ENCODE data around the gene ZBTB7C. TPM values are rescaled to one million over a fixed set of nuclear protein-coding genes. Genes with fewer than 3 reads are reported as not detected.

ZBTB7C gene
- total RNA-seq, 1 donor = not detected

DNA sequence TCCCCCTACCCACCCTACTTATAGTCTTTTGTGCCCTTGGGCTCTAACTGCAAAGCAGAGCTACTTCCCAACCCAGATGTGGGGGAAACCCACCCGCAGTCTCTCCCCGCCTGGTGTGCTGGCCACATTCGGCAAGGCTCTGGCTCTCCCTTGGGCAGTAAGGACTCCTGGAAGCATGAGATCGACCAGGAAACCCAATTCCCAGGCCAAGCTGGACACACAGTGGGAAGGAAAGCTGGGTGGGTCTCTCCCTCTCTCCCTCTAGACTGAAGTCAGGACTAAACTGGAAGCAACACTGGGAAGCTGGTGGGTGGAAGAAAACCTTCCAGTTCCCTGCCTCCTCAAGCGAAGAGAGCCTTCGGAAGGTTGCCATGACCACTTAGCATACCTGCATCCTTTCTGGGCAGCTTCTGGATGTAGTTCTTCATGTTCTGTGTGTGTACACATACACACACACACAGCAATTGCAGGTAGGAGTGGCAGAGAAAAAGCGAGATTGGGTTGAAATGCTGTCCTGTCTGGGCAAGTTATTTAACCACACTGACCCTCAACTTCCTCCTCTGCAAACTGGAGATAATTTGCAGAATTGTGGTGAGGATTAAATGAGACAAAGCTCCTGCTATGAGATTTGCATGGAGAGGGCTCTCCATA is 33.9 kb downstream of the ZBTB7C start:
- DNase-seq (ENCODE audit: low read depth) = no peak
- H3K4me3 ChIP-seq (ENCODE audit: low read depth, low read length) = no peak overlapping the region
- TF ChIP-seq, protein P1, sequence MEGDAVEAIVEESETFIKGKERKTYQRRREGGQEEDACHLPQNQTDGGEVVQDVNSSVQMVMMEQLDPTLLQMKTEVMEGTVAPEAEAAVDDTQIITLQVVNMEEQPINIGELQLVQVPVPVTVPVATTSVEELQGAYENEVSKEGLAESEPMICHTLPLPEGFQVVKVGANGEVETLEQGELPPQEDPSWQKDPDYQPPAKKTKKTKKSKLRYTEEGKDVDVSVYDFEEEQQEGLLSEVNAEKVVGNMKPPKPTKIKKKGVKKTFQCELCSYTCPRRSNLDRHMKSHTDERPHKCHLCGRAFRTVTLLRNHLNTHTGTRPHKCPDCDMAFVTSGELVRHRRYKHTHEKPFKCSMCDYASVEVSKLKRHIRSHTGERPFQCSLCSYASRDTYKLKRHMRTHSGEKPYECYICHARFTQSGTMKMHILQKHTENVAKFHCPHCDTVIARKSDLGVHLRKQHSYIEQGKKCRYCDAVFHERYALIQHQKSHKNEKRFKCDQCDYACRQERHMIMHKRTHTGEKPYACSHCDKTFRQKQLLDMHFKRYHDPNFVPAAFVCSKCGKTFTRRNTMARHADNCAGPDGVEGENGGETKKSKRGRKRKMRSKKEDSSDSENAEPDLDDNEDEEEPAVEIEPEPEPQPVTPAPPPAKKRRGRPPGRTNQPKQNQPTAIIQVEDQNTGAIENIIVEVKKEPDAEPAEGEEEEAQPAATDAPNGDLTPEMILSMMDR (IDR thresholded peaks at IDR 0.05; ENCODE audit: insufficient read depth, low read depth, low read length) = no peak

DNA sequence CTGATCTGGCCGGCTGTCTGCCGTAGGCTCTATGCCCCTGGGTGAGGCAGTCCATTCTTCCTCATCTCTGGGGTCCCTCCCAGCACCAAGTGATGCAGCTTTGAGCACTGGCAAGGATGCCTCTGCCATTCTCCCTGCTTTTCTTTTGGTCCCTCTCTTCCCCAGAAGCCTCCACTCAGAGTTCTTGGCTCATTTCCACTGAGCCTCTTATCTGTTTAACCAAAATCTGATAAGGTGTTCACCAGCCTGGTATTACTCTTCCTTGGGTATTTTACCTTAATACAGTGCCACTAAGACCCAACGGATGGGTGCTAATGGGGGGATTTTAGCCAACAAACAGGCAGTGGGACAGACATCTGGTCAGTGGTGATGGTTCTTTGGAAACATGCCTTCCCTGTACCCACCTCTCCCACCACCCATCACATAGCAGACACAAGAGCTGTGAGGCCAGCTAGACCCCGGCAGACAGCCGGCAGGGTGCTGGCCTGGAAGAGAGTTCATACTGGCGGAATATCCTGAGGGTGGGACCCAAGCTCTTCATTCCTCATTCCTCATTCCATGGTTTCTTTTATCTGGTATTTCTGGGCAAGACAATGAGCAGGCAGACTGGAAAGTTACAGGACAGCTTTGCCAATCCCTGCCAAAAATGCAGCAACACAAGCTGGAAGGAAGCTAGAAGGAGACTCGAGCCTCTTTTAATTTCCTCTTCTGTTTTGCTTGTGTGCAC is 34.6 kb downstream of the ZBTB7C start:
- TF ChIP-seq, protein P1 (IDR thresholded peaks at IDR 0.05; ENCODE audit: insufficient read depth, low read depth, low read length) = no peak
- no peak for DNase-seq (ENCODE audit: low read depth)
- no peak overlapping the region for H3K4me3 ChIP-seq (ENCODE audit: low read depth, low read length)

DNA sequence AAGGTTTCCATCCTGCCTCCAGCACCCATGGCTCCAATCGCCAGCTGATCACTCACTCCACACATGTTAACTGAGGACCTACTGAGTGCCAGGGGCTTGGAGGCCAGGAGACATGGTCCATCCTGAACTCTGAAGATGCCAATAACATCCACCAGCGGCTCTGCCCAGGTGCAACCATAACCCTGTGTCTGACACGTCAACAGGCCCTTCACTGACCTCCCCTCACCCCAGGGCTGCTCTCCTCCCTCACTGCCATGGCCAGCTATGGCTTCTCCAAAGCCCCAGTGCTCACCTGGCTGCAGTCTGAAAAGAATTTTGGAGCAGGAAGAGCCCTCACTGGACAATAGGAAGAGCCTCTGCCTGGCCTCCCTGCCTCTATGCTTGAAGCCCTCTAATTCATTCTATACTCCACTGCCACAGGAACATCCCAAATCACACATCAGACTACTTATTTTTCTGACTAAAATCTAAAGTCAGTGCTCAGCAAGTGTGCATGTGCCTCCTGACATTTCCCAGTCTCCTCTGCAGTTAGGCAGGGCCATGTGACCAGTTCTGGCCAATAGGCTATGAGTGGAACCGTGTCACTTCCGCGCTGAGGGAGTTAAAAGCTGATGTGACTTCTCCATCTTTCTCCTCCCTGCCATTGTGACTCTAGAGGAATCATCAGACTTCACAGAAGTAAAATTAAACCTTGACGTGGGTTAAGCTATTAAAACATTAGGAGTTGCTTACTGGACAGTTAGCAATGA is 37.2 kb downstream of the ZBTB7C start:
- DNase-seq (ENCODE audit: low read depth) = no peak
- no peak overlapping the region for H3K4me3 ChIP-seq (ENCODE audit: low read depth, low read length)
- TF ChIP-seq, protein P1 (IDR thresholded peaks at IDR 0.05; ENCODE audit: insufficient read depth, low read depth, low read length) = no peak

DNA sequence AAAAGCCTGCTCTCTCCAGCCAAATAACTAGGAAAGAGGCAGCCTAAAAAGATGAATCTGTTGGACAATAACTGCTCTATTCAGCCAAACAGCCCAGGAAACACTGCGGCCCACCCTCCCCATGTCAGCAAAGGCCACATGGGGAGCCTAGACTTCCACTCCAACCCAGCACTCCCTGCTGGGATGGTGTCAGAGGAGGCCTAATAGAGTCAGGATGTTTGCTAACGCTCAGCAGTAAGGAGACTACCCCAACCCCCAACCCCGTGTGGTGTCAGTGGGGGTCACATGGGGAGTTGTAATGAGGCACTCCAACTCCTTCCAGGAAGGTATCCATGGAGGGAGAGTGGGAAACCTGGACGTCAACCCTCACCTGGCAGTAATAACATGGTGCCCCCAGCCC is 41.6 kb downstream of the ZBTB7C start:
- no peak overlapping the region for H3K4me3 ChIP-seq (ENCODE audit: low read depth, low read length)
- no peak for DNase-seq (ENCODE audit: low read depth)
- TF ChIP-seq, protein P1 (IDR thresholded peaks at IDR 0.05; ENCODE audit: insufficient read depth, low read depth, low read length) = no peak

DNA sequence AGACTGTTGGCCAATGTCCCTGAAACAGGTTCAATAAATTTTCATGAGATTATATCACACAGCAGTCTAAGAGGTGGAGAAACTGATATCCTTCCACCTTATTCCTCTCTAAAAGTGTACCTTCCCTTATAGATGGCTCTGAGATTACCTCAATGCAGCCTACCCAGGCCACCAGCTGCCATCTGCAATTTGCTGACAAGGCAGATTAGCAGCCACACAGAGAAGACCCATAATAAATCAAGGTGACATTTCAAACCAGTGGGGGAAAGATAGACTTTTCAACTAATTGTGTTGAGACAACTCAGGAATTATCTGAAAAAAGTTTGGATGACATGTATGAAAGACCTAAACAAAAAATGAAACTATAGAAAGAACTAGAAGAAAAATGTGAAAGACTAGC is 43.2 kb downstream of the ZBTB7C start:
- TF ChIP-seq, protein P1 (IDR thresholded peaks at IDR 0.05; ENCODE audit: insufficient read depth, low read depth, low read length) = no peak
- no peak for DNase-seq (ENCODE audit: low read depth)
- no peak overlapping the region for H3K4me3 ChIP-seq (ENCODE audit: low read depth, low read length)

DNA sequence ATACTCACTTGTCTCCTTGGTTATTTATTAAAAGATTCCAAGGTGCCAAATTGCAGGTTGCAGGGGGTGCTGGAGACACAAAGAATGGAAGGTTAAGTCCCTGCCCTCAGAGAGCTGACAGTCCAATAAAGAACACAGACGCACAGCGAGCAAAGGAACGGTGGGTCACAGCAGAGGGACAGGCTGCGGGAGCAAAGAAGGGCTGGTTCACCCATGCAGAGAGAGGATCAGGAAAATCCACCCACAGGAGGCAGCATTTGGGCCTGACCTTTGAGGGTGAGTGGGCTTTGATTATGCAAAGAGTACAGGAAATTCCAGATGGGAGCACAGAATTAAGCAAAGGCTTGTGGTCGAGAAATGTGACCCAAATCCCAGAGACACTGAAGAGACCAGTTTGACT is 45.0 kb downstream of the ZBTB7C start:
- TF ChIP-seq, protein P1 (IDR thresholded peaks at IDR 0.05; ENCODE audit: insufficient read depth, low read depth, low read length) = no peak
- DNase-seq (ENCODE audit: low read depth) = no peak
- H3K4me3 ChIP-seq (ENCODE audit: low read depth, low read length) = no peak overlapping the region
